ENCODE data around the gene CACNA1D. TPM values are rescaled to one million over a fixed set of nuclear protein-coding genes. Genes with fewer than 3 reads are reported as not detected.
A peak's percentile ranks its signal among the peaks of the same experiment; 100 is the strongest.

CACNA1D gene
- total RNA-seq, 1 donor from 2014 or later, result 13.0 TPM

DNA sequence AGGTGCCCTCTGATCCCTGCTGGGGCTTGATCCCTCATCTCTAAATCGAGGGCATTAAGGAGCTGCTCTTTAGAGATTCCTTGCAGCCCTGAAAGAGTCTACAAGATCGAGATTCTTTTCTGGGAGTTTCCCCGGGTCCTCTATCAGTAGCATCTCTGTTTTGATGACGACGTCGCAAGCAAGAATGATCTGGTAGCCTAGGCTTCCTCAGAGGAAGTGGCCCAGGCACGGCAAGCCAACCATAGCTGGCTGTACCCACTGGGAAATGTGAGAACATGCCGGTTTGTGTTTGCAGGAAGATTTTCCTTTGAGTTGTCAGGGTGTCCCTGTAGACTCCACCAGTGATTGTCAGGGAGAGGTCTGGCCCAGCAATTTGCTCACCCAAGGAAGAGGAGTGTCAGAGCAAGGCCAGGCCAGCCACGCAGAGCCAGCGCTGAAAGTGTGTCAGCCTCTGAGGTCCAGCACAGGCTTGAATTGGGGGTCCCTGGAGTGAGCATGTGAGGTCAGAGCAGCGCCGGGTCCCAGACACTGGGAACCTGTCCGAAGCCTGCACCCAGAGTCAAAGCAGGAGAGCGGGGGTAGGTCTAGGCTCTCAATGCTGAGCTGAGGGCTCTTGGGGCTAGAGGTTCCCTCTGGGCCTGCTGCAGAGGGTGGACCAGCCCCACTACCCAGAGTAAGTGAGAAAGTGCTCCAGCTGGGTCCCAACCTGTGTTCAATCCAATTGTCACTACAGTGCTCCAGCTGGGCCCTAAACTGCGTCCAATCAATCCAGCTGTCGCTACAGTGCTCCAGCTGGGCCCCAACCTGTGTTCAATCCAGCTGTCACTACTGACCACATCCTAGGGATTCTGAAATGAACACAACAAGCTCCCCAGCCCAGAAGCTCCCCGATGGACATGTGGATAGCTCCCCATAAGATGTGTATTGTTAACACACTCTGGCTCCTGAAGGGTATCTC lies 256.1 kb downstream of the CACNA1D start:
- no peak for DNase-seq (ENCODE audit: low spot score)
- intact Hi-C loops (cut with DNase I), result no loop called here
- ATAC-seq, result no peak

GRCh38 chr3:53753518-53754183 lies 259.2 kb downstream of the CACNA1D start:
- intact Hi-C loops (cut with DNase I), result no loop called here
- ATAC-seq (no peak), DNase-seq (ENCODE audit: low spot score) (no peak)

- DNase-seq (ENCODE audit: low spot score) (no peak), ATAC-seq (peak; percentile 73)
- intact Hi-C loops (cut with DNase I), result no loop called here
Measured at GRCh38 chr3:53754325-53754724, 259.9 kb downstream of the CACNA1D start.

- ATAC-seq, result no peak
- intact Hi-C loops (cut with DNase I), result no loop called here
- no peak for DNase-seq (ENCODE audit: low spot score)
Measured at GRCh38 chr3:53758846-53759245, 264.4 kb downstream of the CACNA1D start.

GRCh38 chr3:53763353-53763752 lies 268.9 kb downstream of the CACNA1D start:
- intact Hi-C loops (cut with DNase I), result no loop called here
- ATAC-seq (no peak), DNase-seq (ENCODE audit: low spot score) (no peak)

GRCh38 chr3:53764026-53764775 lies 269.8 kb downstream of the CACNA1D start:
- intact Hi-C loops (cut with DNase I), result no loop called here
- ATAC-seq (peak; percentile 31), DNase-seq (ENCODE audit: low spot score) (no peak)

- ATAC-seq, result no peak
- intact Hi-C loops (cut with DNase I), result no loop called here
- no peak for DNase-seq (ENCODE audit: low spot score)
Measured at GRCh38 chr3:53765753-53766152, 271.3 kb downstream of the CACNA1D start.

- intact Hi-C loops (cut with DNase I), result no loop called here
- DNase-seq (ENCODE audit: low spot score), result no peak
- no peak for ATAC-seq
Measured at GRCh38 chr3:53766706-53767105, 272.3 kb downstream of the CACNA1D start.

GRCh38 chr3:53768478-53769459 lies 274.4 kb downstream of the CACNA1D start:
- intact Hi-C loops (cut with DNase I), result no loop called here
- DNase-seq (ENCODE audit: low spot score), result no peak

GRCh38 chr3:53772562-53772961 lies 278.2 kb downstream of the CACNA1D start:
- intact Hi-C loops (cut with DNase I), result no loop called here
- ATAC-seq (peak; percentile 43), DNase-seq (ENCODE audit: low spot score) (no peak)

More at GRCh38 chr3:53768478-53769459, 274.4 kb downstream of the CACNA1D start:
- no peak for ATAC-seq

DNA sequence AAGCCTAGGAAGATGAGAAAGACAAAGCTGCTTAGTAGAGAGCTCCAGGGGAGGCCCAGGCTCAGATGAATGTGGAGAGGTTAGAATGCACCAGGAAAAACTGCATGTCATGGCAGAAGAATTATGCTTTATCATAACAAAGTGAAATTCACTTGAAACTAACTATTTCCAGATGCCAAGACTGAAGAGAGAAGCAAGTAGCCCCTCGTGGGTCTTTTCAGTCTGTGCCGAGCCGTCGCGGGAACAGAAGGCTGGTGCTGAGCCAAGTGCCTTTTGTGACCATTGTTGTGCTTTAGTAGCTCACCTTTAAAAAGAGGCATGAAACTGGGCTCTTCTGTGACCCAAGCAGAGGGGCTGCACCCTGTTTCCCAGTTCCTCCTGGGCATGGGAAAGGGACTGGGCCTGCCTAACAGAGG lies 278.6 kb downstream of the CACNA1D start:
- ATAC-seq (peak; percentile 37), DNase-seq (ENCODE audit: low spot score) (no peak)
- intact Hi-C loops (cut with DNase I), result no loop called here

DNA sequence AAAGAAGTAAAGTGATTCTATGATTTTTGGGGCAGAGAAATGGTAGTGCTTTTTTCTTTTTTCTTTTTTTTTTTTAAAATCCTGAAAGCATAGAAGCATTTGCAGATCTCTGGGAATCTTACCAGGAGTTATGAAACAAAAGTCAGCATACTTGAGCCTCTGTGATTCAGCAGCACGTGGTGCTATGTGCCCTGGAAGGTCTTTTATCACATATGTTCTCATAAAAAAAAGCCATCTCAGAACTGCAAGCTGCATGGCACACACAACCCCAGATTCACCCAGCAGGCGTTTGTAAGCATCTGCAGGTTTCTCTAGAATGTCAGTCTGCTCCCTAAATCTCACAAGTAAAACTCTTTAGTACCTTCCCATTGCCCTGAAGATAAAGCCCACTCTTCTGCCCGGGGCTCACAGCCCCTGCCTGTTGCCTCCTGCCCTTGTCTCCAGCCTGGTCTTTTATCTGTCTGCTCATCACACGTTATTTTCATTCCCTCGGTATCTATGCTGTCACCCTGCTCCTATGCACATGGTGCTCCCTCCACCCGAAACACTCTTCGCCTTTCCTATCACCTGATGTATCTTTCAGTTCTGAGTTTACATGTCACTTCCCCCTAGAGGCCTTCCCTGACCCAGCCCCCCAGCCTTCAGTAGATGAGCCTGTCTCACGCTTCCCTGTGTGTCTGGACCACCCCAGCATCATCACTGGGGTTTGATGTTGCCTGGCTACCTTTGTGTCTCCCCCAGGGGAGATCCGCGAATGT lies 279.4 kb downstream of the CACNA1D start:
- no peak for DNase-seq (ENCODE audit: low spot score)
- ATAC-seq, result peak; percentile 88
- intact Hi-C loops (cut with DNase I), result no loop called here

DNA sequence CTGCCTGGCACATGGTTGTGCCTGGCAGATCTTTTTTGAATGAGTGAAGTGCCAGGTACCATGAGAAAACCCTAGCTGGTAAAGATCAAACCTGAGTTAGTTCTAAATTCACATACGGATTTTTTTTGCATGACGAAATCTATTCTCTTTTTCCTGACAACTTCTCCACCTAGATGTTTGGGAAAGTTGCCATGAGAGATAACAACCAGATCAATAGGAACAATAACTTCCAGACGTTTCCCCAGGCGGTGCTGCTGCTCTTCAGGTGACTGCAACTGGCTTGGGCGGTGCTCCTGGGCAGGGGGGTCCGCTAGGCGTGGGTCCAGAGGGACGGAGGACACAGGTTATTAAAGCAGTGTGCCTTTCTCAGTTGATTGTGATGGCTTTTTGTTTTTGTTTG lies 280.0 kb downstream of the CACNA1D start:
- ATAC-seq (no peak), DNase-seq (ENCODE audit: low spot score) (no peak)
- intact Hi-C loops (cut with DNase I), result no loop called here

DNA sequence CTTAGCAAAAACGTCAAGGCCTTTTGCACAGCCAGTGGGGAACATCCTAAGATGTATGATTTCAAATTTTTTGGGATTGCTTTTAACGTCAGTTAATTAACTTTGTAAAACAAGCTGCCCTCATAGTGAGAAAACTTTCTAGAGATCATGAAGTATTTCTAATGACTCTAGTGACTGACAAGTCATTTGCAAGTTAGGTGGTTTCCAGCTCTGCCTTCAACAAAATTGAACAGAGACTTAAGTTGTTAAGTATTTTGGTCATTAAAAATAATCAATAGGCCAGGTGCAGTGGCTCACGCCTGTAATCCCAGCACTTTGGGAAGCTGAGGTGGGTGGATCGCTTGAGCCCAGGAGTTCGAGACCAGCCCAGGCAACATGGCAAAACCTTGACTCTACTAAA lies 280.6 kb downstream of the CACNA1D start:
- no peak for ATAC-seq
- intact Hi-C loops (cut with DNase I), result no loop called here
- no peak for DNase-seq (ENCODE audit: low spot score)

DNA sequence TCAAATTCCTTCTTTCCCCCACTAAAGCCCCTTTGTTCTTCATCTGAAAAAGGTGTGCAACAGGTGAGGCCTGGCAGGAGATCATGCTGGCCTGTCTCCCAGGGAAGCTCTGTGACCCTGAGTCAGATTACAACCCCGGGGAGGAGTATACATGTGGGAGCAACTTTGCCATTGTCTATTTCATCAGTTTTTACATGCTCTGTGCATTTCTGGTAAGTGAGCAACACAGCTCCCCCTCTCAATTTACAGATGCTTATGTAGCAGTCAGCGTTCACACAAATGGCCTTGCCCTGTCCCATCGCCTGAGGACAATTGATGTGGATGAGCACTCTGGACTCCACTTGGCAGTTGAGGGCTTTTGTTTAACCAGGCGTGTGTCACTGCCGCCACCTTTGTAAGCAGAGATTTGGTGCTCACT lies 281.4 kb downstream of the CACNA1D start:
- DNase-seq (ENCODE audit: low spot score) (no peak), ATAC-seq (no peak)
- intact Hi-C loops (cut with DNase I), result no loop called here

DNA sequence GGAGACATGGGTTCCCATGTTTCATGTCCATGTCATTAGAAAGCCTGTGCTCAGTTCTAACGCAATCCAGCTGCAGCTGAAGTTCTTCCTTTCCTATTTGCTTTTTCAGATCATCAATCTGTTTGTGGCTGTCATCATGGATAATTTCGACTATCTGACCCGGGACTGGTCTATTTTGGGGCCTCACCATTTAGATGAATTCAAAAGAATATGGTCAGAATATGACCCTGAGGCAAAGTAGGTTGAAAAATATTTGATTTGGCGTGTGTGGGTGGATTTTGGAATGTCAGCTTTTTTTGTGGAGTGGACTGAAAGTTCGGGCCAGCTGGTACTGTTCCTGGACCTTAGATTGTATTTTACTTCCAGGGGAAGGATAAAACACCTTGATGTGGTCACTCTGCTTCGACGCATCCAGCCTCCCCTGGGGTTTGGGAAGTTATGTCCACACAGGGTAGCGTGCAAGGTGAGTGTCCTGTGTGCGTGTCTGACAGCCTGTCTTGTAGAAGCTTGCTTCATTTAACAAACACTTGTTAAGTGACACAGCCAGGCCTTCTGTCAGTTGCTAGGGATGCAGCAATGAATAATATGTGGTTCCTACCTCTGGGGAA lies 282.2 kb downstream of the CACNA1D start:
- no peak for DNase-seq (ENCODE audit: low spot score)
- peak; percentile 58 for ATAC-seq
- intact Hi-C loops (cut with DNase I), result no loop called here

- no peak for ATAC-seq
- intact Hi-C loops (cut with DNase I), result no loop called here
- no peak for DNase-seq (ENCODE audit: low spot score)
Measured at GRCh38 chr3:53777468-53777867, 283.1 kb downstream of the CACNA1D start.

Data from sciatic nerve (tissue), 2 donors.